GM18867 (cell line): ENCODE data around the gene HSF2BP.
"Not testable (repeated sequence)": the region's sequence is repeated elsewhere in the genome, so short reads cannot be mapped to it uniquely, and the experiment has no call there.

Experiments
- ATAC-seq: cut with Tn5 transposase; IDR thresholded peaks from one replicate; pipeline ENCODE4 v1.9.1; 2021; ENCODE audit warnings: mild to moderate bottlenecking, moderate library complexity; ENCODE audit not compliant: unreplicated experiment

The HSF2BP gene

DNA sequence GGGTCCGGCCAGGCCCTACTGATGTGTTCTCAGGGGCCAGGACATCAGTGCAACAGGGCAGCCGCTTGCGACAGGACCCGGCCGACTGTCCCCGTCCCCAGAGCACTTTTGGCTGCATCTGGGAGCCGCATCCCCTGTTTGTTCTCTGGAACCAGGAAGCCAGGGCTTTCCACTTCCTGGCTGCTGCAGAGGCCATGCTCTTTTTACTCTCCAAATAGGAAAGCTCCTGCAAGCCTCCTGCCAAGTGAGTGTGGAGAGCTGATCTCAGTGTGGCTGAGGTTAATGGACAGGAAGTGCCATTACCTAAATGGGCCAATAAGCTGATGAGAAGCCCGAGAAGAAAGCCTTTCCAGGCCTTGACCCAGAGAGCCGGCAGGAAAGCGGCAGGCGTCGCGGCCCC lies 180.1 kb downstream of the HSF2BP start:
- not testable (repeated sequence) for ATAC-seq
